VCaP (cell line): Measurements from ENCODE around the gene USH2A.

Source experiments
- H3K27ac ChIP-seq: fragments of 450-650 bp; 2 replicates; pipeline ENCODE4 v1.5.1; 2017
- CTCF ChIP-seq: fragments of 450-650 bp; conservative IDR thresholded peaks from 2 replicates; pipeline ENCODE4 v1.5.1; 2017; ENCODE audit warnings: mild to moderate bottlenecking, moderate library complexity

USH2A gene

GRCh38 chr1:216190438-216190837, 232.8 kb downstream of the USH2A start:
- no peak overlapping the region for H3K27ac ChIP-seq
- no peak for TF ChIP-seq CTCF

GRCh38 chr1:216186816-216187215, 236.4 kb downstream of the USH2A start:
- TF ChIP-seq CTCF, result no peak
- H3K27ac ChIP-seq, result no peak overlapping the region

- no peak for TF ChIP-seq CTCF
- H3K27ac ChIP-seq, result no peak overlapping the region
These were observed 237.1 kb downstream of the USH2A start for GRCh38 chr1:216186141-216186540.

- H3K27ac ChIP-seq, result no peak overlapping the region
- TF ChIP-seq CTCF, result no peak
These were observed 239.0 kb downstream of the USH2A start for GRCh38 chr1:216184126-216184680.

GRCh38 chr1:216183454-216183853, 239.8 kb downstream of the USH2A start:
- H3K27ac ChIP-seq, result no peak overlapping the region

GRCh38 chr1:216183007-216183406, 240.2 kb downstream of the USH2A start:
- H3K27ac ChIP-seq, result no peak overlapping the region
- TF ChIP-seq CTCF, result no peak

More at GRCh38 chr1:216183454-216183853, 239.8 kb downstream of the USH2A start:
- TF ChIP-seq CTCF, result no peak

GRCh38 chr1:216181590-216181989, 241.7 kb downstream of the USH2A start:
- H3K27ac ChIP-seq, result no peak overlapping the region
- TF ChIP-seq CTCF, result no peak

- no peak for TF ChIP-seq CTCF
- H3K27ac ChIP-seq, result no peak overlapping the region
These were observed 245.0 kb downstream of the USH2A start for GRCh38 chr1:216178281-216178680.
